DMS79 (cell line): ENCODE data around the gene SFMBT1.

Experiments used
- DNase-seq: peaks from one replicate; lab custom pipeline; 2025; lab: John Stamatoyannopoulos, UW

The SFMBT1 gene, protein sequence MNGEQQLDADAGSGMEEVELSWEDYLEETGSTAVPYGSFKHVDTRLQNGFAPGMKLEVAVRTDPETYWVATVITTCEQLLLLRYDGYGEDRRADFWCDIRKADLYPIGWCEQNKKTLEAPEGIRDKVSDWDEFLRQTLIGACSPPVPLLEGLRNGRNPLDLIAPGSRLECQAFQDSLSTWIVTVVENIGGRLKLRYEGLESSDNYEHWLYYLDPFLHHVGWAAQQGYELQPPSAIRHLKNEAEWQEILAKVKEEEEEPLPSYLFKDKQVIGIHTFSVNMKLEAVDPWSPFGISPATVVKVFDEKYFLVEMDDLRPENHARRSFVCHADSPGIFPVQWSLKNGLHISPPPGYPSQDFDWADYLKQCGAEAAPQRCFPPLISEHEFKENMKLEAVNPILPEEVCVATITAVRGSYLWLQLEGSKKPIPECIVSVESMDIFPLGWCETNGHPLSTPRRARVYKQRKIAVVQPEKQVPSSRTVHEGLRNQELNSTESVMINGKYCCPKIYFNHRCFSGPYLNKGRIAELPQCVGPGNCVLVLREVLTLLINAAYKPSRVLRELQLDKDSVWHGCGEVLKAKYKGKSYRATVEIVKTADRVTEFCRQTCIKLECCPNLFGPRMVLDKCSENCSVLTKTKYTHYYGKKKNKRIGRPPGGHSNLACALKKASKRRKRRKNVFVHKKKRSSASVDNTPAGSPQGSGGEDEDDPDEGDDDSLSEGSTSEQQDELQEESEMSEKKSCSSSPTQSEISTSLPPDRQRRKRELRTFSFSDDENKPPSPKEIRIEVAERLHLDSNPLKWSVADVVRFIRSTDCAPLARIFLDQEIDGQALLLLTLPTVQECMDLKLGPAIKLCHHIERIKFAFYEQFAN

GRCh38 chr3:53045518-53046170 lies at the start of gene SFMBT1:
TSS of gene SFMBT1 (minus strand) at chr3:53046073. CDS start at chr3:52969128, 76,945 bp downstream.
- no peak for DNase-seq

DNA sequence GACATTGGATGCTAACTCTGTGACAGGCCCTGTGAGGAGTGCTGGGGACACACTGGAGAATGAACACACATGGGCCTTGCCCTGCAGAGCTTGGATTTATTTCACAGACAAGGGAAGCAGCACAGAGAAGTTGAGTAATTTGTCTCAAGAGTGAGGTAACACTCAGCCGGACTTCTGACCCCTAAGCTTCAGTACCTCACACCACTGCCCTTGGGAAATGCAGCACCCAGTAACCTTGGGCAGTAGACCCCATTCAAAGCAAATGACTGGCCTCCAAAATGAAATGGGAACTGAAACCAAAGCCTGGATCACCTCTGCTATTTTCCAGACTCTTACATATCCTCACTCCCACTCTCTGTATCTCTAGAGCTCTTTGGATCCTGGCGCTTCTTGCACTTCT lies 47.1 kb upstream of the SFMBT1 start:
- DNase-seq = no peak

DNA sequence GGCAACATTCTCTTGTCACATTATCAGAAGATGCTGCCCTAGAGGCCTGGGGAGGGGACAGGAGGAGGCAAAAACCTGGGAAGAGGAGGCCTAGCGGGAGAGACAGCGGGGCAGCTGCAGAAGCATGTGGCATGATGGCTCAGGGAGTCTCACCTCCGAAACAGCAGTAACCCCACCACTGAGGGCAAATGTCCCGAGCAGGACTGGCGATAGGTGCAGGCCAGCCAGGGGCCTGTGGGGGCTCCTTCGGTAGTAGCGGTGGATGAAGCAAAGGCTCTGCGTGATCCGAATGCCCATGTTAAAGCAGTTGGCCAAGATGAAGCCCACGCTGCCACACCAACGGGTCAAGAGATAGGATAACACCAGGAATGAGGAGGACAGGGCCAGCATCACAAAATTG lies 46.3 kb upstream of the SFMBT1 start:
- no peak for DNase-seq

DNA sequence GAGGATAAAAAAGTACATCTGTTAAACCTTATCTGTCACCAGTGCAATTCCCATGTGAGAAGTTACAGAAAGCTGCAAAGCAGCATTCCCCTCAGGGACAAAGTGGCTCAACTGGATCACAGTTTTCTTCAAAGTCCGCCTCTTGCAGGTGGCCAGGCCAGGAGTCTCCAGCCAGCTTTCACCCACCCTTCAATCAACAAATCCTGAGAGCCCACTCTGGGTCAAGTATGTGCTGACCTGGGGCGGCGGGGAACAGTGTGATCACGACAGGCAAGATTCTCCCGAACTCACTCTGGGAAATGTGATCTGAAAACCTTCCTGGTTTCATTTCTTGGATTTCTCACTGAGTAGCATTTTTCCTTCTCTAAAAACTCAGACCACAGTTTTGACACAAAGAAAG lies 45.1 kb upstream of the SFMBT1 start:
- no peak for DNase-seq

GRCh38 chr3:53089511-53089910 lies 43.6 kb upstream of the SFMBT1 start:
- no peak for DNase-seq

GRCh38 chr3:53085476-53085875 lies 39.6 kb upstream of the SFMBT1 start:
- DNase-seq = no peak

DNA sequence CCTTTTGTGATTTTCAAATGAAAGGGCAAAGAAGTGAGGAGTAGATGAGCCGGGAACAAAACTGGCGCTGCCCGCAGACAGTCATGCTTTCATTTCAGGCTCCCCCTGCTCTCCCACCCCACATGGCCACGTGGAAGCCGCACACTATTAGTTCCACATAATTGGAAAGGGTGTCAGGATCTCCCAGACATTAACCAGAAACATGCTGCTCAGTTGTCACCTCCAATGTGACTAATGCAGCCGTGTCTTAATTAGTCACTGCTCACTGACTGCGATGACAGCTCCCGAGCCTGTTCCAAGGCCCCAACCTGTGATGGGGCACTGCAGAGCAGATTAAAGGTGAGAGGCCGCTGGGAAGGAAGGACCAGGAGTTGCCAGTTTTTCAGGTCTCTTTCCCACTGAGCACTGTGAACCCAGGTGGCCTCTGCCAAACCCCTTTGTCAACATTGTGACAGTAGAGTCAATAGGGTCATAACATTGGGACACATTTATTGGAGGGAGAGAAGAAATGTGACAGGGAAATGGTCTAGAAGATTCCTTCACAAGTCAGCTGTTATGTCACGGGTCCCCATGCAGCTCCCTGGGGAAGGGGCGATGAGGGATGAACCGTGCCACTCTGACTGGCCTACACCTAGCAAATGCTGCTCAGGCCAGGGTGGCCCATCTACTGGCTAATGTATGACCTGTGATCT lies 38.6 kb upstream of the SFMBT1 start:
- no peak for DNase-seq

- no peak for DNase-seq
These were observed 38.1 kb upstream of the SFMBT1 start for GRCh38 chr3:53083949-53084309.

DNA sequence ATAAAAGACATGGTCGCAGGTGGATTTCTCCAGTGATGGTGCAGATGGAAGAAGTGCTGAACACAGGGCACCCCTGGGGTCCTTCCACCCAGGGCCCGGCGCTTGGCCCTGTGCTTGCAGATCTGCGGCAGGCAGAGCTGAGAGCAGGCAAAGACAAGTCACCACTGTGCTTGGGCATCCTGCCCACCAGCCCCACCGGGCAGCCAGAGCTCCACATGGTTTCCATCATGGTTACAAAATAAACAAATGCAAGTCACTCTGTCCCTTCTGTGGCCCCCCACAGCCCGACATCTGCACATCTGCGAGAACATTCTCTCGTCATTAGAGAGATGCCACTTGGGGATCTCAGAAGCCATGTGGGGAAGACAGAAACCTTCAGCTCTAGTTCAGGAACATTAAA lies 37.6 kb upstream of the SFMBT1 start:
- DNase-seq = no peak

GRCh38 chr3:53082736-53083135 lies 36.9 kb upstream of the SFMBT1 start:
- DNase-seq = no peak

GRCh38 chr3:53081318-53081717 lies 35.4 kb upstream of the SFMBT1 start:
- no peak for DNase-seq

- DNase-seq = no peak
These were observed 34.8 kb upstream of the SFMBT1 start for GRCh38 chr3:53080612-53081205.

GRCh38 chr3:53079791-53080555 lies 34.1 kb upstream of the SFMBT1 start:
- no peak for DNase-seq

- DNase-seq = no peak
These were observed 33.3 kb upstream of the SFMBT1 start for GRCh38 chr3:53079147-53079546.

DNA sequence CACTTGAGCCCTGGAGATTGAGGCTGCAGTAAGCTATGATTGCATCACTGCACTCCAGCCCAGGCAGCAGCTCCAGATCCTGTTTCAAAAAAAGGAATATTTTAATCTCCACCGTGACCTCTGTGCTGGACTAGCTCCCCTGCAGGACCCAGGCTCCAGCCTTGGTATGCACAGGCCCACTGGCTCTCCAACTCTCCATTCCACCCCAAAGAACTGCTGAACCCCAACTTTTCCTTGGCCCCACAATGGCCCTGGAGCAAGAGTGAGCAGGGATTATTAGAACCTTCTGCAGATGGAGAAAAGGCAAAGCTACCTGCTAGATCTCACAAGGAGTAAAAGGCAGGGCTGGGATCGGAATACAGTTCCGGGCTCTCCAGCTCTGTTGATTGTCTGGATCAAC lies 32.8 kb upstream of the SFMBT1 start:
- no peak for DNase-seq

DNA sequence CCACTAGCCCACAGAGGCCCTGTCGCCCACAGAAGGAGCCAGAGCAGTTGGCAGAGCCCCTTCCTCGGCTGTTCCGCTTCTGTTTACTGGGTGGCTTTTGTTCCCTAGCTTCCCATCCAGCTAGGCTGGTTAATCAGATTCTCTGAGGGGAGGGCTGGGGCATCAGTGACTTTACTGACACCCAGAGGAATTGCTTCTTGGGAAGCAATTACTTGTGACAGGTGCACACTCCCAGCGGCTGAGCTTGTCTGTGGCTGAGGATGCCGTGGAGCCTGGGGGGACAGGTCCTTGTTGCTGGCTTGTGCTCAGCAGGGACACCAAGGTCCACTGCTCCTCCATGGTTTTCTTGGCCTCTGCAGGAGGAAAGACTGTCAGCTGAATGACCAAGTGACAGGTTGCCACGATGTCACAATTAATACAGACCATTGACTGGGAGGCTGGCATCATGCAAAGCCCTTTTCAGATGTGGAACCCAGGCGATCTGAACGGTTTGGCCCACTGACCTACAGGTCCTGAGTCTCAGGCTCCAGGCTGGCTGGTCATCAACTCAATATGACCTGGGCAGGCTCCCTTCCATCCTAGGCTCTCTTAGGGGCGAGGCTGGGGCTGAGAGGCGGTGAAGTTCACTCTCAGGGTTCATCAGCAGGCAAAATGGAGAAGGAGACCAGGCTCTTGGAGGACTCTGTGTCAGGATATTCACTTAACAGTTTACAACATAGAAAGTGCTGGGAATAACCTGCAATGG lies 31.8 kb upstream of the SFMBT1 start:
- DNase-seq = no peak

DNA sequence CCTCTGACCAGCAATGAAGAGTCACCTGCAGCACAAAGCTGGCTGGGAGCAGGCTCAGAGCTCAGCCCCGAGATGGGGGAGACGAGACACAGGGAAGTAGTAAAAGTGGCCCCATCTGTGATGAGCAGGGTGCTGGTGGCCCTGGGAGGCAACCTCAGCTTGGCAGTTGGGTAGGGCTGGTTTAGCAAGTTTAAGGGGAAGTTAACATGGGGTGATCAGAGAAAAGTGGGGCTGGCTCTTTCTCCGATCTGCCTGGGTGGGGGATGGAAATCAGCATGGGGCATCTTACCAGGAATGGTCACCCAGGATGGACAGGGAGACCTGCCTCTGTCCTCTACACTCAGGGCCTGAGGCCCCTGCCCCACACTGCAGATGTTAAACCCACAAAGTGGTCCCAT lies 29.9 kb upstream of the SFMBT1 start:
- no peak for DNase-seq

DNA sequence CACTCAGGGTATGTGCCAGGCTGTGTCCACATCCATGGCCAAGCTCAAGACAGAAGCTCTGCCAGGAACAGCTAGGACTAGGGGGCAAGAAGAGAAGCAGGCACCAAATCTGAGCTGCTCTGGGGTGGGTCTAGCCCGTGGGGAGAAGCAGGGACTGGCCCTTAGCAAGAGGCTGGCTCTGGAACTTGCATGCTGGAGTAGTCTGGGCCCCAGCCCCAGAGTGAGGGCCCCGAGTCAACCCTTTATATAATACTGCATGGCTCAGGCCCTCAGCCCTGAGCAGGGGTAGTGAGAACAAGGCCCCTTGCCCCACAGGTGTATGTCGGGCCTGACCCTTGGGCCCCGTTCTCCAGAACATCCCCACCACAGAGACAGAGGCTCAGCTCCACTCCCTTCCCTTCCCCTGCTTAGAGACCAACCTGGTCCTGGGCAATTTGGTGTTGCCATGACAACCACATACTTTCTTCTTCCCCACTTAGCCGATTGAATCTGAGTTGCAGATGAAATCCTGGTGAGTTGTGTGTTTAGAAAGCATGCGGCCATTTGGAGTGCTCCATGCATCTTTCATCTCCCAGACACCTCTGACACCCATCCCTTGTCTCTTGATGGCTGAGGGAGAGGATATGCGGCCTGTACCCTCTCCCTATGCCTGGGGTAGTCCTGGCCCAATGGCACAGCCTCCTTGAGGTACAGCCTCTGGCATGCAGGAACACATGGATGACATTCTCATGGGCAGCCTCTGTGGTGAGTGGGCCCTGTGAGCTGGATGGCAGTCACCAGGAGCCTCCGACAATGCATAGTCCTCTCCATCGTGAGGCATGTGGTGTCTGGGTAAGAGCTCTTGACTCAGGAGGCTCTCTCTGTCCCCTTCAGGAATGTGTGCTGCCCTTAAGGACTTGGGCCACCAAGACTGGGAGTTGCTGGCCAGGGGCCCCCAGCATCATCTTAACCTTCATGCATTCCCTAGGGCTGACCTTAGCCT lies 29.2 kb upstream of the SFMBT1 start:
- DNase-seq = no peak

DNA sequence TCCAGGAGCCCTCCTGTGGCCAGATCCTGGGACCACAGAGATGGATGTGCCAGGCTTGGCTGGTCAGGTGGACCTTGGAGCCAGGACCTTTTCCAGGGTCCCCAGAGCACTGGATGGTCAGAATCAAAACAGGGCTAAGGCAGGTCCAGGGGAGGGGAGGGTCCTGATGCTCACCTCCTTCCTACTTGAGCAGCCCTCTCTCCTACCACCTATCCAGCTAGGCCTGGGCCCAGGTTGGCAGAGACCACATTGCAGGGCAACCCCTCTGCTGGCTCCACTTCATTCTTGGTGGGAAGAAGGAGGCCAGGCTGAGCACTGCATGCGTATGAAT lies 28.5 kb upstream of the SFMBT1 start:
- DNase-seq = no peak
